SK-N-SH (cell line): ENCODE measurements around the gene CKAP4. TPM values are rescaled to one million over a fixed set of nuclear protein-coding genes. Genes with fewer than 3 reads are reported as not detected.

ENCODE experiments used
- CTCF ChIA-PET: fragments of 300-600, 350-600 bp; formaldehyde crosslinking; extraction: SDS; loops from one replicate; lab custom pipeline; 2021; lab: Yijun Ruan, JAX
- POLR2A ChIA-PET: fragments of 350-600 bp; sonication (Branson Sonifier 250); formaldehyde crosslinking; extraction: SDS; loops from one replicate; lab custom pipeline; 2020; ENCODE audit warnings: antibody characterized with exemption, inconsistent platforms; lab: Yijun Ruan, JAX
- DNase-seq: peaks from one replicate; pipeline ENCODE4 v3.0.0; 2012
- H2AFZ ChIP-seq: fragments of 200-600 bp; sonication (generic); 2 replicates; pipeline ENCODE4 v1.8.1; 2016; ENCODE audit warnings: antibody characterized with exemption, mild to moderate bottlenecking, low read depth
- H3F3A ChIP-seq: fragments of 200-600 bp; sonication (generic); replicated peaks from 2 replicates; pipeline ENCODE3; 2016; ENCODE audit warnings: antibody characterized with exemption, mild to moderate bottlenecking; ENCODE audit not compliant: insufficient read depth
- H3K27ac ChIP-seq, 2 experiments: fragments of 200-500 bp in 1 of 2; fragments of 200-600 bp in 1 of 2; sonication (Bioruptor generic) in 1 of 2; sonication (generic), shearing (Covaris generic) in 1 of 2; 2 replicates each; pipeline versions ENCODE4 v1.5.1 to v1.6.1; 2014 to 2016; ENCODE audit warnings: low read depth in 2 of 2, inconsistent platforms in 1 of 2, low read length in 1 of 2, mild to moderate bottlenecking in 1 of 2, mixed read lengths in 1 of 2
- H3K27me3 ChIP-seq: fragments of 200-600 bp; sonication (generic), shearing (Covaris generic); 2 replicates; pipeline ENCODE4 v1.6.1; 2016; ENCODE audit warnings: mixed run types; ENCODE audit not compliant: insufficient read depth
- H3K36me3 ChIP-seq, 2 experiments: fragments of 200-500 bp in 1 of 2; fragments of 200-600 bp in 1 of 2; sonication (Bioruptor generic) in 1 of 2; sonication (generic) in 1 of 2; replicated peaks in 1 of 2; 2 replicates each; pipeline versions ENCODE3 to v1.5.1; 2014 to 2016; ENCODE audit warnings: low read length in 1 of 2, mild to moderate bottlenecking in 1 of 2; ENCODE audit not compliant: insufficient read depth in 2 of 2, control insufficient read depth in 1 of 2
- H3K4me1 ChIP-seq, 2 experiments: fragments of 200-500 bp in 1 of 2; fragments of 200-600 bp in 1 of 2; sonication (Bioruptor generic) in 1 of 2; sonication (generic), shearing (Covaris generic) in 1 of 2; 2 replicates each; pipeline versions ENCODE4 v1.5.1 to v1.6.1; 2014 to 2016; ENCODE audit warnings: low read depth in 1 of 2, low read length in 1 of 2, mixed run types in 1 of 2; ENCODE audit not compliant: insufficient read depth in 2 of 2, control insufficient read depth in 1 of 2
- H3K4me2 ChIP-seq: fragments of 200-600 bp; sonication (generic), shearing (Covaris generic); 2 replicates; pipeline ENCODE4 v1.6.1; 2017; ENCODE audit warnings: mixed run types
- H3K4me3 ChIP-seq, 2 experiments: fragments of 200-500 bp in 1 of 2; fragments of 200-600 bp in 1 of 2; sonication (Bioruptor generic) in 1 of 2; sonication (generic), shearing (Covaris generic) in 1 of 2; 2 replicates each; pipeline versions ENCODE4 v1.5.1 to v1.8.1; 2014 to 2016; ENCODE audit warnings: low read depth in 2 of 2, inconsistent platforms in 1 of 2, low read length in 1 of 2, mild to moderate bottlenecking in 1 of 2, mixed read lengths in 1 of 2, moderate library complexity in 1 of 2
- H3K79me2 ChIP-seq: fragments of 200-600 bp; sonication (generic); 2 replicates; pipeline ENCODE4 v1.8.1; 2017; ENCODE audit warnings: mild to moderate bottlenecking; ENCODE audit not compliant: insufficient read depth
- H3K9ac ChIP-seq: fragments of 200-600 bp; sonication (generic); 2 replicates; pipeline ENCODE4 v1.6.1; 2017; ENCODE audit warnings: mixed run types
- H3K9me2 ChIP-seq: fragments of 200-600 bp; sonication (generic); 2 replicates; pipeline ENCODE4 v1.6.1; 2017; ENCODE audit warnings: mixed run types
- H3K9me3 ChIP-seq: fragments of 200-600 bp; sonication (generic); 2 replicates; pipeline ENCODE4 v1.6.1; 2017; ENCODE audit warnings: mixed run types, mild to moderate bottlenecking, moderate library complexity
- H4K20me1 ChIP-seq: fragments of 200-600 bp; sonication (generic); 2 replicates; pipeline ENCODE4 v1.6.1; 2017; ENCODE audit warnings: mild to moderate bottlenecking, mixed run types; ENCODE audit not compliant: insufficient read depth
- EP300 ChIP-seq, 2 experiments: IDR thresholded peaks; 2 replicates each; pipeline versions ENCODE4 v1.4.0 to v1.6.1; 2012; ENCODE audit warnings: borderline replicate concordance in 1 of 2, low read depth in 1 of 2, low read length in 1 of 2
- FOXM1 ChIP-seq: IDR thresholded peaks from 2 replicates; pipeline ENCODE4 v1.4.0; 2012; ENCODE audit warnings: low read depth, mild to moderate bottlenecking
- GATA2 ChIP-seq: sonication (generic); formaldehyde crosslinking; IDR thresholded peaks from 2 replicates; pipeline ENCODE4 v1.5.0; 2020; ENCODE audit warnings: mild to moderate bottlenecking, missing genetic modification reagents
- JUND ChIP-seq: IDR thresholded peaks from 2 replicates; pipeline ENCODE4 v1.4.0; 2012
- MEF2A ChIP-seq: IDR thresholded peaks from 2 replicates; pipeline ENCODE4 v1.4.0; 2012; ENCODE audit warnings: low read depth, borderline replicate concordance
- MXI1 ChIP-seq: IDR thresholded peaks from 2 replicates; pipeline ENCODE4 v1.6.1; 2012; ENCODE audit warnings: mild to moderate bottlenecking, low read depth, low read length, improper control_type of control experiment
- NRF1 ChIP-seq: IDR thresholded peaks from 2 replicates; pipeline ENCODE4 v1.6.1; 2012; ENCODE audit warnings: low read depth, mild to moderate bottlenecking, low read length
- RAD21 ChIP-seq: IDR thresholded peaks from 2 replicates; pipeline ENCODE4 v1.6.1; 2012; ENCODE audit warnings: mild to moderate bottlenecking, low read length
- RXRA ChIP-seq: IDR thresholded peaks from 2 replicates; pipeline ENCODE4 v1.4.0; 2012; ENCODE audit warnings: low read depth, mild to moderate bottlenecking, borderline replicate concordance
- SMC3 ChIP-seq: IDR thresholded peaks from 2 replicates; pipeline ENCODE4 v1.6.1; 2012; ENCODE audit warnings: low read depth, low read length, improper control_type of control experiment
- TAF1 ChIP-seq: IDR thresholded peaks from 2 replicates; pipeline ENCODE4 v1.6.1; 2012; ENCODE audit warnings: low read depth, mild to moderate bottlenecking, low read length, moderate library complexity, borderline replicate concordance
- TCF12 ChIP-seq: IDR thresholded peaks from 2 replicates; pipeline ENCODE4 v1.4.0; 2012
- YY1 ChIP-seq: IDR thresholded peaks from 2 replicates; pipeline ENCODE4 v1.4.0; 2012; ENCODE audit warnings: low read depth, mild to moderate bottlenecking
- WGBS: methylation state at CpG from one replicate; pipeline ENCODE4 v1.1.6; 2017; ENCODE audit warnings: low lambda C conversion rate; 5-methylcytosine and 5-hydroxymethylcytosine counted together
- polyA plus RNA-seq, 3 experiments: library from polyadenylated mRNA; depleted of rRNA; stranded (reverse); fragments of >200 nt; gene quantifications; 2 replicates each; pipeline ENCODE4 v1.2.3, GENCODE V29; 2012
- TF ChIP-seq, protein P1 (sequence below): IDR thresholded peaks from 2 replicates; pipeline ENCODE4 v1.4.0; 2012; ENCODE audit warnings: low read depth, borderline replicate concordance
- TF ChIP-seq, protein P2 (sequence below): IDR thresholded peaks from 2 replicates; pipeline ENCODE4 v1.4.0; 2012; ENCODE audit warnings: low read depth
- TF ChIP-seq, protein P3 (sequence below): fragments of 200-600 bp; sonication (generic); IDR thresholded peaks from 2 replicates; pipeline ENCODE4 v1.6.1; 2017; ENCODE audit warnings: antibody characterized with exemption, mild to moderate bottlenecking, moderate library complexity
- TF ChIP-seq, protein P4 (sequence below): IDR thresholded peaks from 2 replicates; pipeline ENCODE4 v1.4.0; 2012; ENCODE audit warnings: low read depth, borderline replicate concordance

Gene CKAP4
- polyA plus RNA-seq, 1 of the 3 experiments (the other 2 are of a cell fraction): 113 TPM

DNA sequence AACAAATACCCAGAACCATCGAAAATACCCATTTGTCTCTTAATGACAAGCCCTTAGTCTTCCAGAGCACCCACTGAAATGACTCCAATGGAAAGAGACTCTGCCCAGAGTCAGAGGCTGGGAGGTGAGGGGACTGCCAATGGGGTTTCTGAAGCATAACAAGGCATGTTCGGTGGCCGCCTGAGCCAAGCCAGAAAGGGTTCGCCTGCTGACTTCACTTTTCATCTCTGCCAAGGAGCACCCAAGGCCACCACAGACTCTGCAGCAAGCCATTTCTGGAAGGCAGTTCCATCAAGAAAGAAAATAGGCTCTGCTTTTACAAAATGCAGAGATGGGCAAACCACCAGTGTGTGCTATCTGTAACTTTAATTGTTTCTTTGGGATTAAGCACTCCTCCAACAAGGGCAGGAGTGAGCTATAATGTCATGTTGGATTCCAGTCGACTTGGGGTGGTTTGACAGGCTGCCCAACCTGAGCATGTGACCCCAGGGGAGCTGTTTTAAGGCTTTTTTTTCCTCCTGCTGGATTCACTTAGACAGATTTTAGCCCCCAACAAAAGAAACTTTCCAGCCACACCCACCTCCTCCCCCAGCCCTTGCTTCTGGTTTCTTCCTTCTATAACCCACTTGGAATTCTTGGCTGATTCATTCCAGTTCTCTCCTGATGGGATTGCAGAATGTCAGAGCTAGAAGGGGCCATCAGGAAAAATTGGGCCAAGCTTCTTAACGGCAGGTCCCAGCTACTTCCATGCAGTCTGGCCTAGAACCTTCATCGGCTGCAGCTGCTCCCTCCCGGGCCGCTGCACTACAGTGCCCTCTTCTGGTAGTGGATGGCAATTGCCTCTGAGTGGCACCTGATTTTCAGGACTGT, 24.1 kb downstream of the CKAP4 start:
- no peaks in the 10 kb centered on the region for H3K9me2 ChIP-seq
- ChIA-PET CTCF (interaction anchor here (0.5 to 9.9 kb wide), 29 partner anchors 9 to 814 kb away, joined by 3 to 173 read pairs (median 3); no protein-coding TSS in a partner anchor), POLR2A (no interaction called here)
- no peaks in the 10 kb centered on the region for H4K20me1 ChIP-seq
- H3F3A ChIP-seq: no peaks in the 10 kb centered on the region
- no peaks in the 10 kb centered on the region for H3K9me3 ChIP-seq
- peak overlapping the region in 1 of 2 experiments; percentile 21; a peak in 1 of 4 replicates for H3K4me3 ChIP-seq
- no peaks in the 10 kb centered on the region for H3K36me3 ChIP-seq
- no peaks in the 10 kb centered on the region for H3K4me1 ChIP-seq
- H3K4me2 ChIP-seq: no peak overlapping the region
- H3K27ac ChIP-seq: no peak overlapping the region
- WGBS: 51% methylated on average over 6 of the region's 9 CpGs
- H3K9ac ChIP-seq: no peak overlapping the region
- TF ChIP-seq SMC3 (peak; percentile 78), FOXM1 (no peak), MXI1 (no peak), TAF1 (no peak), MEF2A (no peak), EP300 (IDR thresholded peaks at IDR 0.05; ENCODE audit: borderline replicate concordance in 1 of 2, low read depth in 1 of 2, low read length in 1 of 2) (no peak), JUND (no peak), NRF1 (no peak), RXRA (no peak), RAD21 (peak; percentile 75), TCF12 (peak; percentile 4; the same call in 1 of the 2 replicates), GATA2 (no peak), YY1 (no peak)
- TF ChIP-seq, protein P1, sequence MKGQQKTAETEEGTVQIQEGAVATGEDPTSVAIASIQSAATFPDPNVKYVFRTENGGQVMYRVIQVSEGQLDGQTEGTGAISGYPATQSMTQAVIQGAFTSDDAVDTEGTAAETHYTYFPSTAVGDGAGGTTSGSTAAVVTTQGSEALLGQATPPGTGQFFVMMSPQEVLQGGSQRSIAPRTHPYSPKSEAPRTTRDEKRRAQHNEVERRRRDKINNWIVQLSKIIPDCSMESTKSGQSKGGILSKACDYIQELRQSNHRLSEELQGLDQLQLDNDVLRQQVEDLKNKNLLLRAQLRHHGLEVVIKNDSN: no peak
- TF ChIP-seq, protein P2, sequence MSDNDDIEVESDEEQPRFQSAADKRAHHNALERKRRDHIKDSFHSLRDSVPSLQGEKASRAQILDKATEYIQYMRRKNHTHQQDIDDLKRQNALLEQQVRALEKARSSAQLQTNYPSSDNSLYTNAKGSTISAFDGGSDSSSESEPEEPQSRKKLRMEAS: no peak
- TF ChIP-seq, protein P3, sequence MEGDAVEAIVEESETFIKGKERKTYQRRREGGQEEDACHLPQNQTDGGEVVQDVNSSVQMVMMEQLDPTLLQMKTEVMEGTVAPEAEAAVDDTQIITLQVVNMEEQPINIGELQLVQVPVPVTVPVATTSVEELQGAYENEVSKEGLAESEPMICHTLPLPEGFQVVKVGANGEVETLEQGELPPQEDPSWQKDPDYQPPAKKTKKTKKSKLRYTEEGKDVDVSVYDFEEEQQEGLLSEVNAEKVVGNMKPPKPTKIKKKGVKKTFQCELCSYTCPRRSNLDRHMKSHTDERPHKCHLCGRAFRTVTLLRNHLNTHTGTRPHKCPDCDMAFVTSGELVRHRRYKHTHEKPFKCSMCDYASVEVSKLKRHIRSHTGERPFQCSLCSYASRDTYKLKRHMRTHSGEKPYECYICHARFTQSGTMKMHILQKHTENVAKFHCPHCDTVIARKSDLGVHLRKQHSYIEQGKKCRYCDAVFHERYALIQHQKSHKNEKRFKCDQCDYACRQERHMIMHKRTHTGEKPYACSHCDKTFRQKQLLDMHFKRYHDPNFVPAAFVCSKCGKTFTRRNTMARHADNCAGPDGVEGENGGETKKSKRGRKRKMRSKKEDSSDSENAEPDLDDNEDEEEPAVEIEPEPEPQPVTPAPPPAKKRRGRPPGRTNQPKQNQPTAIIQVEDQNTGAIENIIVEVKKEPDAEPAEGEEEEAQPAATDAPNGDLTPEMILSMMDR: peak; percentile 87
- TF ChIP-seq, protein P4, sequence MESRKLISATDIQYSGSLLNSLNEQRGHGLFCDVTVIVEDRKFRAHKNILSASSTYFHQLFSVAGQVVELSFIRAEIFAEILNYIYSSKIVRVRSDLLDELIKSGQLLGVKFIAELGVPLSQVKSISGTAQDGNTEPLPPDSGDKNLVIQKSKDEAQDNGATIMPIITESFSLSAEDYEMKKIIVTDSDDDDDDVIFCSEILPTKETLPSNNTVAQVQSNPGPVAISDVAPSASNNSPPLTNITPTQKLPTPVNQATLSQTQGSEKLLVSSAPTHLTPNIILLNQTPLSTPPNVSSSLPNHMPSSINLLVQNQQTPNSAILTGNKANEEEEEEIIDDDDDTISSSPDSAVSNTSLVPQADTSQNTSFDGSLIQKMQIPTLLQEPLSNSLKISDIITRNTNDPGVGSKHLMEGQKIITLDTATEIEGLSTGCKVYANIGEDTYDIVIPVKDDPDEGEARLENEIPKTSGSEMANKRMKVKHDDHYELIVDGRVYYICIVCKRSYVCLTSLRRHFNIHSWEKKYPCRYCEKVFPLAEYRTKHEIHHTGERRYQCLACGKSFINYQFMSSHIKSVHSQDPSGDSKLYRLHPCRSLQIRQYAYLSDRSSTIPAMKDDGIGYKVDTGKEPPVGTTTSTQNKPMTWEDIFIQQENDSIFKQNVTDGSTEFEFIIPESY: no peak
- H3K27me3 ChIP-seq: no peaks in the 10 kb centered on the region
- H2AFZ ChIP-seq: no peak overlapping the region
- DNase-seq: peak; percentile 81
- no peaks in the 10 kb centered on the region for H3K79me2 ChIP-seq
